HL-60 (cell line): ENCODE results near the gene PHKA1.

Experiments used
- DNase-seq, 2 experiments: peaks; one replicate each; pipeline ENCODE4 v3.0.0-alpha.2; 2010 to 2020; ENCODE audit warnings: low read depth in 1 of 2, low spot score in 1 of 2
- H3K27ac ChIP-seq: fragments of 250-450 bp; sonication (Bioruptor Pico); replicated peaks from 2 replicates; pipeline ENCODE4 v1.5.1; 2020; ENCODE audit warnings: mild to moderate bottlenecking, moderate library complexity
- H3K27me3 ChIP-seq: fragments of 250-450 bp; sonication (Bioruptor Pico); 2 replicates; pipeline ENCODE4 v1.5.1; 2021; ENCODE audit warnings: mild to moderate bottlenecking, moderate library complexity; ENCODE audit not compliant: insufficient read depth, poor library complexity, severe bottlenecking
- H3K4me3 ChIP-seq: replicated peaks from 2 replicates; pipeline ENCODE4 v1.5.1; 2011; ENCODE audit warnings: mild to moderate bottlenecking, control low read depth, low read length; ENCODE audit not compliant: insufficient read depth
- GABPA ChIP-seq: IDR thresholded peaks from 2 replicates; pipeline ENCODE4 v1.6.1; 2012; ENCODE audit warnings: low read depth
- POLR2AphosphoS5 ChIP-seq: IDR thresholded peaks from 2 replicates; pipeline ENCODE4 v1.6.1; 2012; ENCODE audit warnings: low read depth
- SPI1 ChIP-seq: IDR thresholded peaks from 2 replicates; pipeline ENCODE4 v1.6.1; 2012; ENCODE audit warnings: low read depth, mild to moderate bottlenecking, borderline replicate concordance
- TF ChIP-seq, protein P1 (sequence below): IDR thresholded peaks from 2 replicates; pipeline ENCODE4 v1.6.1; 2012; ENCODE audit warnings: low read depth; ENCODE audit not compliant: insufficient replicate concordance
- TF ChIP-seq, protein P2 (sequence below): IDR thresholded peaks from one replicate; pipeline ENCODE4 v1.5.1; 2011; ENCODE audit warnings: low read length, control low read depth, inconsistent platforms; ENCODE audit not compliant: insufficient read depth

Gene PHKA1

DNA sequence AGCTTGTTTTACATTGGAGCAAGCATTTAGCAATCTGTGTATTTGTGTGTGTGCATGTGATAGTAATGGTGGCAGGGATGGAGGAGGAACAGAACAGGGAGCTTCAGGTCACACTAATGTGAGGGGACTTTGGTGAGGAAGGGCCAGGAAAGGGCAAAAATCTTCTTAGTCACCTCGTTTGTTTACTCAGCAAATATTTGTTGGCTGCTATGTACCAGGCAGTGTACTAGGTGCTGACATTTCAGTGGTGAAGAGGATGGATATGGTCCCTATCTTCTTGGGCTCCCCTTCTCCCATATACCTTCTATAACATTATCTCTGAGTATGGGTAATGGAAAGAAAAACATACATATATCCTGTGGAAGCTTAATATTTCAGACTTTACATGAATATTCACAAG, 92.9 kb downstream of the PHKA1 start:
- Histone ChIP-seq H3K27me3 (peaks cover 8% of the 10 kb centered on the region), H3K4me3 (no peak overlapping the region), H3K27ac (no peak overlapping the region)
- no peak for DNase-seq
- TF ChIP-seq, protein P1, sequence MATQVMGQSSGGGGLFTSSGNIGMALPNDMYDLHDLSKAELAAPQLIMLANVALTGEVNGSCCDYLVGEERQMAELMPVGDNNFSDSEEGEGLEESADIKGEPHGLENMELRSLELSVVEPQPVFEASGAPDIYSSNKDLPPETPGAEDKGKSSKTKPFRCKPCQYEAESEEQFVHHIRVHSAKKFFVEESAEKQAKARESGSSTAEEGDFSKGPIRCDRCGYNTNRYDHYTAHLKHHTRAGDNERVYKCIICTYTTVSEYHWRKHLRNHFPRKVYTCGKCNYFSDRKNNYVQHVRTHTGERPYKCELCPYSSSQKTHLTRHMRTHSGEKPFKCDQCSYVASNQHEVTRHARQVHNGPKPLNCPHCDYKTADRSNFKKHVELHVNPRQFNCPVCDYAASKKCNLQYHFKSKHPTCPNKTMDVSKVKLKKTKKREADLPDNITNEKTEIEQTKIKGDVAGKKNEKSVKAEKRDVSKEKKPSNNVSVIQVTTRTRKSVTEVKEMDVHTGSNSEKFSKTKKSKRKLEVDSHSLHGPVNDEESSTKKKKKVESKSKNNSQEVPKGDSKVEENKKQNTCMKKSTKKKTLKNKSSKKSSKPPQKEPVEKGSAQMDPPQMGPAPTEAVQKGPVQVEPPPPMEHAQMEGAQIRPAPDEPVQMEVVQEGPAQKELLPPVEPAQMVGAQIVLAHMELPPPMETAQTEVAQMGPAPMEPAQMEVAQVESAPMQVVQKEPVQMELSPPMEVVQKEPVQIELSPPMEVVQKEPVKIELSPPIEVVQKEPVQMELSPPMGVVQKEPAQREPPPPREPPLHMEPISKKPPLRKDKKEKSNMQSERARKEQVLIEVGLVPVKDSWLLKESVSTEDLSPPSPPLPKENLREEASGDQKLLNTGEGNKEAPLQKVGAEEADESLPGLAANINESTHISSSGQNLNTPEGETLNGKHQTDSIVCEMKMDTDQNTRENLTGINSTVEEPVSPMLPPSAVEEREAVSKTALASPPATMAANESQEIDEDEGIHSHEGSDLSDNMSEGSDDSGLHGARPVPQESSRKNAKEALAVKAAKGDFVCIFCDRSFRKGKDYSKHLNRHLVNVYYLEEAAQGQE = no peak
- TF ChIP-seq SPI1 = no peak
- no peak for TF ChIP-seq GABPA
- TF ChIP-seq POLR2AphosphoS5 = no peak
- TF ChIP-seq, protein P2, sequence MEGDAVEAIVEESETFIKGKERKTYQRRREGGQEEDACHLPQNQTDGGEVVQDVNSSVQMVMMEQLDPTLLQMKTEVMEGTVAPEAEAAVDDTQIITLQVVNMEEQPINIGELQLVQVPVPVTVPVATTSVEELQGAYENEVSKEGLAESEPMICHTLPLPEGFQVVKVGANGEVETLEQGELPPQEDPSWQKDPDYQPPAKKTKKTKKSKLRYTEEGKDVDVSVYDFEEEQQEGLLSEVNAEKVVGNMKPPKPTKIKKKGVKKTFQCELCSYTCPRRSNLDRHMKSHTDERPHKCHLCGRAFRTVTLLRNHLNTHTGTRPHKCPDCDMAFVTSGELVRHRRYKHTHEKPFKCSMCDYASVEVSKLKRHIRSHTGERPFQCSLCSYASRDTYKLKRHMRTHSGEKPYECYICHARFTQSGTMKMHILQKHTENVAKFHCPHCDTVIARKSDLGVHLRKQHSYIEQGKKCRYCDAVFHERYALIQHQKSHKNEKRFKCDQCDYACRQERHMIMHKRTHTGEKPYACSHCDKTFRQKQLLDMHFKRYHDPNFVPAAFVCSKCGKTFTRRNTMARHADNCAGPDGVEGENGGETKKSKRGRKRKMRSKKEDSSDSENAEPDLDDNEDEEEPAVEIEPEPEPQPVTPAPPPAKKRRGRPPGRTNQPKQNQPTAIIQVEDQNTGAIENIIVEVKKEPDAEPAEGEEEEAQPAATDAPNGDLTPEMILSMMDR = no peak

DNA sequence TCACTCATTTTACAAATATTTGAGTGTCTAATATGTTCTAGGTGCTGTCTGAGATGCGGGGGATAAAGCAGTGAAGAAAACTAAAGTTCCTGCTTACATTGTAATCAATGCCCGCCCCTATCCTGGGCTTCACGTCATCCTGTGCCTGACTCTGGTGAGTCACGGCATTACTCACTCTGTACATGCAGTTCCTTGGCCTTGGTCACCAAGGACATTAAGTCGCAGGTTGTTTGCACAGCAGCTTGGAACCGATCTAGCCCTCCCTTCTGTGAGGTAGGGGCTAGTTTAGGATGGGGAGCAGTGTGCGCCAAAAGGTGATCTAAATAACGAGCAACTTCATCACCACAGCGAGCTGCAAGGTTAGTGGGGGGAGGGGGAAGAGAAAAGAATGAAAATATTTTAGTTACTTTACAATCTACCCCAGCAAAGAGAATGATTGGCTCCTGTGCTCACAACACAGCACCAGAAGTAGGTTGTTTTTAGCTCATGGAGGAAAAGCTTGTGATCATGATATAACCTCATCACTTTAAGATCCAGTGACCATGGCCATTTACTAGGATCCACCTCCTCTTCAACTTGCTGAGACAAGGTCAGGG, 93.5 kb downstream of the PHKA1 start:
- Histone ChIP-seq H3K27me3 (peaks cover 8% of the 10 kb centered on the region), H3K27ac (no peak overlapping the region), H3K4me3 (no peak overlapping the region)
- DNase-seq = no peak
- TF ChIP-seq, protein P2 = no peak
- TF ChIP-seq, protein P1 = no peak
- TF ChIP-seq GABPA = no peak
- TF ChIP-seq POLR2AphosphoS5 = no peak
- no peak for TF ChIP-seq SPI1

DNA sequence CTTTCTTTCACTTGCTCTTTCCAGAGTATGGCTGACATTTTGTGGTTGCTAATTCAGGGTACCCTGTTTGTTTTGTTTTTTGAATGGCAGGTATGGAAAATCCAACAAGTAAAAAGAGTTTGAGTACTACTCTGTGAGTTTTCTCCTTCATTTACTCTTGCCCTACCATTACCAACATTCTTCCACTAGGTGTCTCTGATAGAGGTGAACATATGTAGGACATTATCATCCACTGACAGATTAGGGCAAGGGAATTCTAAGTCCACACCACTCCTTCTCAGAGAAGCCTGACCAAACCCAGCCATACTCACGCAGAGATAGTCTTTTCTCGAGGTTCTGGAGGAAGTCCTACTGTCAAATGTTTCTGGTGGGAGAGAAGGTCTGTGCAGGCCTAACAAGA, 104.8 kb downstream of the PHKA1 start:
- Histone ChIP-seq H3K27ac (no peak overlapping the region), H3K4me3 (no peak overlapping the region), H3K27me3 (peaks cover 2% of the 10 kb centered on the region)
- TF ChIP-seq SPI1 = no peak
- TF ChIP-seq GABPA = no peak
- no peak for TF ChIP-seq POLR2AphosphoS5
- no peak for DNase-seq

DNA sequence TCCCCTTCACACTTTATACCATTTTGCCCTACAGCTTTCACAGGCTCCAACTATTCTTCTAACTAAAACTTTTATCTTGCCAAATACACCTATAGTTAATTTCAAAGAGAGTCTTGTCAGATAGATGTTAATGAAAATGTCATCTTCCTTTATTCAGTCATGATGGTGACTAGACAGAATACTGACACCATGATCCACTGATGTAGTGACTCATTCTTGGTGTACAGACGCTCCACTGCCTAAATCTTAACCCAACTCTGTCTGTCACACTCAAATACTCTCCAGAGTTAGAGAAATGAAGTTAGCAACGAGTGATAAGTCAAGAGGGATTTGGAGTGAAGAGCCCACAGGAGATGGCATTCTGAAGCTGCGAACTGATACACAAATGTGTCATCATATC, 109.4 kb downstream of the PHKA1 start:
- Histone ChIP-seq H3K27me3 (peaks cover 2% of the 10 kb centered on the region), H3K27ac (no peak overlapping the region), H3K4me3 (no peak overlapping the region)
- no peak for DNase-seq
- TF ChIP-seq SPI1 (no peak), POLR2AphosphoS5 (no peak), GABPA (no peak)
- TF ChIP-seq, protein P2 = no peak
- TF ChIP-seq, protein P1 = no peak
